AG04450 (cell line): ENCODE measurements around the gene NDST3. TPM values are rescaled to one million over a fixed set of nuclear protein-coding genes. Genes with fewer than 3 reads are reported as not detected.

ENCODE experiments used
- CTCF ChIA-PET: fragments of 300-600, 350-600 bp; formaldehyde crosslinking; extraction: SDS; loops from one replicate; lab custom pipeline; 2022; ENCODE audit warnings: antibody characterized with exemption, inconsistent platforms; lab: Charles Lee
- POLR2A ChIA-PET: fragments of 350-600 bp; formaldehyde crosslinking; extraction: SDS; loops from one replicate; lab custom pipeline; 2021; ENCODE audit warnings: antibody characterized with exemption, inconsistent platforms; lab: Yijun Ruan, JAX
- DNase-seq: peaks from one replicate; pipeline ENCODE4 v3.0.0-alpha.2; 2011; ENCODE audit warnings: low read depth, low spot score
- H3K27ac ChIP-seq: one replicate; pipeline ENCODE4 v1.5.1; 2012; ENCODE audit warnings: low read depth, low read length, control low read depth
- H3K27me3 ChIP-seq: one replicate; pipeline ENCODE4 v1.6.0; 2012; ENCODE audit warnings: low read length; ENCODE audit not compliant: control insufficient read depth, insufficient read depth
- H3K4me3 ChIP-seq: 2 replicates; pipeline ENCODE4 v1.5.1; 2011; ENCODE audit warnings: mild to moderate bottlenecking, low read depth, low read length, control low read depth
- H3K9me3 ChIP-seq: 2 replicates; pipeline ENCODE4 v1.5.1; 2012; ENCODE audit warnings: low read length; ENCODE audit not compliant: control insufficient read depth, insufficient read depth
- polyA plus RNA-seq: library from polyadenylated mRNA; depleted of rRNA; stranded (reverse); fragments of >200 nt; gene quantifications from 2 replicates; pipeline ENCODE4 v1.2.3, GENCODE V29; 2011
- TF ChIP-seq, protein P1 (sequence below): IDR thresholded peaks from 2 replicates; pipeline ENCODE4 v1.5.1; 2011; ENCODE audit warnings: low read depth, low read length, control low read depth, inconsistent platforms

Gene NDST3
- polyA plus RNA-seq, 1 experiment: 0.02 TPM

GRCh38 chr4:118180776-118181175 is 146.5 kb downstream of the NDST3 start:
- Histone ChIP-seq H3K4me3 (no peak overlapping the region), H3K27me3 (no peaks in the 10 kb centered on the region), H3K9me3 (no peaks in the 10 kb centered on the region), H3K27ac (no peak overlapping the region)
- DNase-seq: no peak
- ChIA-PET CTCF (interaction anchor here (0.6 to 1.3 kb wide), 2 partner anchors 44 to 51 kb away, joined by 3 to 4 read pairs; no protein-coding TSS in a partner anchor), POLR2A (no interaction called here)
- TF ChIP-seq, protein P1, sequence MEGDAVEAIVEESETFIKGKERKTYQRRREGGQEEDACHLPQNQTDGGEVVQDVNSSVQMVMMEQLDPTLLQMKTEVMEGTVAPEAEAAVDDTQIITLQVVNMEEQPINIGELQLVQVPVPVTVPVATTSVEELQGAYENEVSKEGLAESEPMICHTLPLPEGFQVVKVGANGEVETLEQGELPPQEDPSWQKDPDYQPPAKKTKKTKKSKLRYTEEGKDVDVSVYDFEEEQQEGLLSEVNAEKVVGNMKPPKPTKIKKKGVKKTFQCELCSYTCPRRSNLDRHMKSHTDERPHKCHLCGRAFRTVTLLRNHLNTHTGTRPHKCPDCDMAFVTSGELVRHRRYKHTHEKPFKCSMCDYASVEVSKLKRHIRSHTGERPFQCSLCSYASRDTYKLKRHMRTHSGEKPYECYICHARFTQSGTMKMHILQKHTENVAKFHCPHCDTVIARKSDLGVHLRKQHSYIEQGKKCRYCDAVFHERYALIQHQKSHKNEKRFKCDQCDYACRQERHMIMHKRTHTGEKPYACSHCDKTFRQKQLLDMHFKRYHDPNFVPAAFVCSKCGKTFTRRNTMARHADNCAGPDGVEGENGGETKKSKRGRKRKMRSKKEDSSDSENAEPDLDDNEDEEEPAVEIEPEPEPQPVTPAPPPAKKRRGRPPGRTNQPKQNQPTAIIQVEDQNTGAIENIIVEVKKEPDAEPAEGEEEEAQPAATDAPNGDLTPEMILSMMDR: no peak

DNA sequence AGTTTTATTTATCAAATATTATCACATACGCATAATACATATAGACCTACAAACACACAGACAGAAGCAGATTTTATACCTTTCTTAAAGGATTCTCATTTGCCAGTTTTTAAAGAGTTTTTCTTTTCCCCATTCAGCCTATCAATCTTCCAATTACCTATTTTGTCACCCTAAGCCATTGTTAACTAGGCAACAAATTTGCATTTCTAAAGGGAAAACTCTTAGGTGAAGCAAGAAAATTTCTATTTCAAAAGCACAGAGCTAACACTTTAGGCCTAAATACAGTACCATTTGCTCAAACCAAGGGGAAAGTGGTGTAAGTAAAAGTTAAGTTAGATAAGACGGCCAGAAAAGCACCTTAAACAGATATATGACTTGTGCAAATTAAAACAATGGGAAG is 156.6 kb downstream of the NDST3 start:
- TF ChIP-seq, protein P1: no peak
- ChIA-PET CTCF (no interaction called here), POLR2A (no interaction called here)
- DNase-seq: no peak
- no peak overlapping the region for H3K27ac ChIP-seq
- H3K4me3 ChIP-seq: no peak overlapping the region
- H3K27me3 ChIP-seq: no peaks in the 10 kb centered on the region
- no peaks in the 10 kb centered on the region; the same call in 1 of the 2 replicates for H3K9me3 ChIP-seq

DNA sequence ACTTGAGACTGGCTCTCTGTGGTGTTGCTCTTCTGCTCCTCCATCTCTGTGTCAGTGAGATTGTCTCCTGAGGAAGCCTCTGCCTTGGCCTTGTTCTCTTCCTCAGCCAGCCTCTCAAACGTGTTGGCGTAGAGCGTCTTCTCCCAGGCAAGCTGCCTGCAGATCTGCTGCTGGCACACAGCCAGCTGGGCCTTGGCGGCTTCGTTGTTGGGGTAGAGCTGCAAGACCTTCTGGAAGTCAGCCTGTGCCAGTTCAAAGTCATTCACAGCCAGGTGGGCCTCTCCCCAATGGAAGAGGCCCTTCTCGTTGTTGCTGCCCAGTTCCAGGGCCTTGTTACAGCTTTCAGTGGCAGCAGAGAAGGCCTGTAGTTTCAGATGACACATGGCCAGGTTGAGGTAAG is 159.1 kb downstream of the NDST3 start:
- Histone ChIP-seq H3K9me3 (no peaks in the 10 kb centered on the region; the same call in 1 of the 2 replicates), H3K27me3 (no peaks in the 10 kb centered on the region), H3K4me3 (no peak overlapping the region), H3K27ac (no peak overlapping the region)
- ChIA-PET CTCF (no interaction called here), POLR2A (no interaction called here)
- TF ChIP-seq, protein P1: no peak
- DNase-seq: no peak

DNA sequence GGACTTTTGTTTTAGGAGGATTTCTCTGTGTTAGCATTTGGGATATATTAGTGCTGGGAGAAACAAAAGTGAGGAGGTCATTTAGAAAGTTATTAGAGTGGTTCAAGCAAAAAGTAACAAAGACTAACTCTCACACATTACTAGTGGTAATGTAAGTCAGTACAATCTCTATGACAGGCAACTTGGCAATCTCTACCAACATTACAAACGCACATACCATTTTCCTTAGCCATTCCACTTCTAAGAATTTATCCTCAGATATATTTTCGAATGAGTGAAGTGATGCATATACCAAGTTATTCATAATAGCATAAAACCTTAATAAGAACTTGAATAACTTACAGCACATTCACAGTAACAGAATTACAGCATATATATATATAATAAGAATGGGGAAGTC is 172.3 kb downstream of the NDST3 start:
- no peaks in the 10 kb centered on the region for H3K27me3 ChIP-seq
- no peak overlapping the region for H3K27ac ChIP-seq
- H3K4me3 ChIP-seq: no peak overlapping the region
- peaks cover 4% of the 10 kb centered on the region; the same call in 1 of the 2 replicates for H3K9me3 ChIP-seq
- DNase-seq: peak; percentile 6
- CTCF ChIA-PET: no interaction called here
- TF ChIP-seq, protein P1: no peak
- POLR2A ChIA-PET: no interaction called here

- Histone ChIP-seq H3K27ac (no peak overlapping the region), H3K4me3 (no peak overlapping the region), H3K9me3 (no peaks in the 10 kb centered on the region), H3K27me3 (no peaks in the 10 kb centered on the region)
- ChIA-PET POLR2A (no interaction called here), CTCF (interaction anchor here (1.2 kb wide), 1 partner anchor 11 kb away, joined by 6 read pairs; no protein-coding TSS in a partner anchor)
- DNase-seq: no peak
- TF ChIP-seq, protein P1: no peak
Observed at GRCh38 chr4:118213101-118213500, 178.8 kb downstream of the NDST3 start.
